ENCODE results near the gene AIMP1. TPM values are rescaled to one million over a fixed set of nuclear protein-coding genes. Genes with fewer than 3 reads are reported as not detected.

Gene AIMP1
- total and polyA plus RNA-seq, 10 of the 15 experiments (the other 5 are each of a cell fraction or from before 2014, with no cell fraction given): 18.6 to 131 (median 56.5) TPM

- no peak overlapping the region for H3K4me3 ChIP-seq
- no peaks in the 10 kb centered on the region for H3K27me3 ChIP-seq (replicated peaks in 1 of 2; ENCODE audit: control insufficient read depth in 2 of 2, insufficient read depth in 2 of 2, low read length in 1 of 2)
- ATAC-seq (no peak), DNase-seq (ENCODE audit: low read depth, low spot score) (no peak), FAIRE-seq (no peak)
- WGBS (ENCODE audit: insufficient coverage, insufficient replicate concordance, low lambda C conversion rate, missing lambda C conversion rate): 100% methylated on average over 1 of the region's 2 CpGs
- no peaks in the 10 kb centered on the region for H3K4me1 ChIP-seq (ENCODE audit: control insufficient read depth, insufficient read depth, low read length)
- no peak overlapping the region for H3K4me2 ChIP-seq (ENCODE audit: control insufficient read depth, insufficient read depth)
- POLR2A ChIA-PET: no interaction called here
- H4K20me1 ChIP-seq (ENCODE audit: control insufficient read depth, insufficient read depth): no peaks in the 10 kb centered on the region
- RAD21 ChIA-PET (ENCODE audit: unreplicated experiment): no interaction called here
- H3K27ac ChIP-seq (ENCODE audit: control insufficient read depth, insufficient read depth): no peak overlapping the region
- CTCF ChIA-PET: no interaction called here
- TF ChIP-seq HDAC6 (IDR thresholded peaks at IDR 0.05; ENCODE audit: unreplicated experiment): no peak
- TF ChIP-seq ASH2L (IDR thresholded peaks at IDR 0.05; ENCODE audit: borderline replicate concordance, low read depth): no peak
- no peak for TF ChIP-seq PAX8 (IDR thresholded peaks at IDR 0.05)
- TF ChIP-seq NR2C2 (IDR thresholded peaks at IDR 0.05; ENCODE audit: borderline replicate concordance, control insufficient read depth, insufficient read length, low read depth): no peak
- TF ChIP-seq POU2F2 (IDR thresholded peaks at IDR 0.05; ENCODE audit: borderline replicate concordance, low read depth, low read length): no peak
- TF ChIP-seq WRNIP1 (IDR thresholded peaks at IDR 0.05; ENCODE audit: borderline replicate concordance, low read depth, low read length): no peak
- no peak for TF ChIP-seq ZNF384 (IDR thresholded peaks at IDR 0.05; ENCODE audit: borderline replicate concordance, low read depth, low read length)
- TF ChIP-seq TCF7 (IDR thresholded peaks at IDR 0.05; ENCODE audit: borderline replicate concordance): no peak
- TF ChIP-seq USF2 (IDR thresholded peaks at IDR 0.05; ENCODE audit: borderline replicate concordance, low read depth, low read length): no peak
- no peak for TF ChIP-seq IKZF1 (conservative IDR thresholded peaks at IDR 0.05)
- TF ChIP-seq CHD4 (IDR thresholded peaks at IDR 0.05): no peak
- no peak for TF ChIP-seq ESRRA (IDR thresholded peaks at IDR 0.05; ENCODE audit: low read length)
- TF ChIP-seq IRF4 (IDR thresholded peaks at IDR 0.05; ENCODE audit: low read depth, low read length): no peak
- no peak for TF ChIP-seq IRF5 (IDR thresholded peaks at IDR 0.05; ENCODE audit: borderline replicate concordance)
- no peak for TF ChIP-seq TAF1 (IDR thresholded peaks at IDR 0.05; ENCODE audit: borderline replicate concordance, low read depth, low read length)
- TF ChIP-seq CUX1 (IDR thresholded peaks at IDR 0.05; ENCODE audit: insufficient replicate concordance, low read depth, low read length): no peak
- TF ChIP-seq TCF3 (IDR thresholded peaks at IDR 0.05; ENCODE audit: borderline replicate concordance, insufficient read depth, low read depth, low read length): no peak
- no peak for TF ChIP-seq MYC (IDR thresholded peaks at IDR 0.05; ENCODE audit: insufficient read depth, insufficient read length, insufficient replicate concordance, low read length, severe bottlenecking)
- no peak overlapping the region for H2AFZ ChIP-seq (ENCODE audit: control insufficient read depth, low read depth, low read length)
- H3K36me3 ChIP-seq (ENCODE audit: control insufficient read depth in 2 of 2, insufficient read depth in 2 of 2, low read length in 1 of 2): peaks cover 0 to 11% of the 10 kb centered on the region in 2 experiments; a peak in 2 of 4 replicates
- H3K79me2 ChIP-seq (ENCODE audit: control insufficient read depth, insufficient read depth, low read length): no peaks in the 10 kb centered on the region
- SMC1A ChIA-PET (ENCODE audit: uncharacterized antibody, unreplicated experiment): no interaction called here
- in situ Hi-C loops (cut with MboI): no loop called here
- BruUV-seq (replicated peaks): no TSS peak
- intact Hi-C loops (cut with micrococcal nuclease; ENCODE audit: unreplicated experiment): no loop called here
- no peak overlapping the region for H3K9ac ChIP-seq (ENCODE audit: control insufficient read depth, insufficient read depth, low read length)
- no peaks in the 10 kb centered on the region for H3K9me3 ChIP-seq (replicated peaks; ENCODE audit: control insufficient read depth, insufficient read depth, low read length)
Observed at GRCh38 chr4:106289737-106290136, 26.6 kb upstream of the AIMP1 start.
